Brain pericyte (primary cell): ENCODE measurements around the gene CEPT1.

Experiments used
- DNase-seq: peaks from one replicate; pipeline ENCODE4 v3.0.0-alpha.2; 2012; ENCODE audit warnings: low read depth, low spot score

The CEPT1 gene

DNA sequence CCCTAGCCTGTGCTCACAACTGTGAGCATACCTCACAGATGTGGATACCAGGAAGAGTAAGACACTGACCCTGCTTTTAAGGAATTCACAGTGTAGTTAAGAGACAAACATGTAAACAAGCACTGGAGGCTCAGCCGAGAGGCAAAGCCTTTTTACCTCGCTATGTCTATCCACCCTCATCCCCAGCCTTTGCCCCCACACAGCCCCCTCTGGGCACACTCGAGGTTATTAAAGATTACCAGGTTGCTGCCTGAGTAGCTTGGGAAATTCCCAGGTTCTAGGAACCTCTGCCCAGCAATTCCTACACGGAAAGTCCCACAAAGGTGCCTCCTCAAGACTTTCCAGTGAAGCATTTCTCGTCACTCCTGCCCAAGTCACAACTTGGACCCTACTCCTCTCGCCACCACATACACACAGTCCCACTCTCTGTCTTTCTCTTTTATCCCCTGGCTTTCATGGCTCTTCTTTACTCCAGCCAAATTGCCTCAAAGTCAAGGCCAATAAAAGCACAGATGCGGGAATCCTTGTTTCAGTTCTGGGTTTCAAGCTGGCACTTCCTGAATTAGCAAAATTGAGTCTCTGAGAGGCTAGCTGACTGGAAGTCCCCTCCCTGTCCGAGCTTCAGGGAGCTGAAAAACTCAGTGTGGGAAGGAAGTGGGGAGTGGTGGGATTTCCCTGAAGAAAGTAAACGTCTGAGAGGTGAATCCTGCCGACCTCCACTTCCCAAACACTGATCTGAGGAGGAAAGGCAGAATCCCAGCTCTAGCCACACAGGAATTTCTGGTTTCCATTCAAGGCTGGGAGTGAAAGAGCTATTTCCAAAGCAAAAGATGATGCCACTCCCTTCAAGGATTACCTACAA lies 52.9 kb downstream of the CEPT1 start:
- no peak for DNase-seq

DNA sequence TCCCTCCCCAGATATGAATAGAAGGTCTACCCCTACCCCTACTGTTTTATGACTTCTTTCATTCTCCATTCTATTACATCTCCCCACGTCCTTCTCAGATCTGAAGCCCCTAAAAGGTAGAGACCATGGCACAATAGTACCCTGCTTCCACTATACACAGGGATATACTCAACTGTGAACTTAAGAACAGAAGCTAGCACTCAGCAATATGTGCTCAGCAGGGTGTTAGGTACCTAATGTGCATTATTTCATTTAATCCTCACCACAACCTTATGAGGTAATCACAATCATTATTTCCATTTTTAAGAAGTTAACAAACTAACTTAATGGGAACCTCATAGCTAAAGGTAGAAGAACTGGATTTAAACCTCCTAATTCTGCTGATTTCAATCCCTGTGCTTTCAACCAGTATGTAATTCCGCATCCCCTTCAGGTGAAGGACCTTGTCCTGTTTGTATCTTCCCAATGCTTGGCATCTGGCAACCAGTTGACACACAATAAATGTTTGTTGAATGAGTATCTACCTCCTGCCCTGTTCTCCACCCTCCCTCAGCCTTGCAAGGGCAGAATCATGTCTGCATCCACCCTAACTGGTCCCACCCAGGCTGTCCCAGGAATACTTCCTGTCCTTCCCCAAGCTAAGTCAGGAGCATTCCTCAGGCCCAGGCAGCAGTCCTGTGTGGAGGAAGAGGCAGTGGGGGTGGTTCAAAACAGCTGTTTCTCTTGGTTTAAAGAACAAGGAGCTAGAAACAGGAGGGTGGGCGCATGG lies 53.9 kb downstream of the CEPT1 start:
- no peak for DNase-seq

DNA sequence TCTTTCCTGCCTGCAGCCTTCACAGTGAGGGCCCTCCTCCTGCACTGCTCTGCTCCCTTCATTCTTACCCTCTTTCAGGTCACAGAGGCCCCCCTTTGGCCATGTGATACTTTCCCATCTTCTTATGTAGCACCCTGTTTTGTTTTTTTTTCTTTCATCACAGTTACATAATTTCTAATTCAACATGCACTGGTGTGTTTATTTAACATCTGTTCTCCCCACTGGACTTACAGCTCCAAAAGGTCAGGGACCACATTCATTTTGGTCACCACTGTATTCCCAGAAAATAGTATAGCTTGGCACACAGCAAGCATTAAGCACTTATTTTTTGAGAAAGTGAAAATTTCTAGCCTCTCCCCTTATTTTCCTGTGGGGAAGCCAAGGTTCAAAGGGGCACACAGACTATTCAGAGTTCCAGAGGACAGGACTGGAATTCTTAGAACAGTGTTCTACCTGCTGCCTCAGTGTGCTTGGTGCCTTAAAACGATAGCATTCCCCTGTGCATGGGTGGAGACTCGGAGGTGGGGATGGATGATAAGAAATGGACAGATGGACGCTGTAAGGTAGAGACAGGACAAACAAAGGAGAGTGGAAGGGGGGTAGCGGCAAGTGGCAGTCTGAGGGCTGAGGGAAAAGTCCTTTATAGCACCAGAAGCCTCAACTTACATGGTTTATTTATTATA lies 55.1 kb downstream of the CEPT1 start:
- DNase-seq, result peak; percentile 17

DNA sequence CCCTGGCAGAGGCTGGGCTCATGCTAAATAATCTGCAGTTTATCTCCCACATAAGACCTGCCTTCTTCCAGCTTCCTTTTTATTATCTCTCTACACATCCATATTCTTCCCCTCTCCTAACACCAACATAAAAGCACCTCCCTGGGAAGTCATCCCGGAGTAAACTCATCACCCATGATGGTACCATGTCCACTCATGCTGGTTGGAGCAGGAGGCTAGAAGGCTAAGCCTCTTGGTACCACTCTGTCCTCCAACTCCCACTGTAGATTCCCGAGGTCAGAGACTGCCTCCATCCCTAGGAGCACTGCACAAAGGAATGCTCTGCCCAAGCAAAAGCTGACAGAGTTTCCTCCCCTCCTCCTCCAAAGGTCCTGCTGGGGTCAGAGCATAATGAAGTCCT lies 56.2 kb downstream of the CEPT1 start:
- no peak for DNase-seq

DNA sequence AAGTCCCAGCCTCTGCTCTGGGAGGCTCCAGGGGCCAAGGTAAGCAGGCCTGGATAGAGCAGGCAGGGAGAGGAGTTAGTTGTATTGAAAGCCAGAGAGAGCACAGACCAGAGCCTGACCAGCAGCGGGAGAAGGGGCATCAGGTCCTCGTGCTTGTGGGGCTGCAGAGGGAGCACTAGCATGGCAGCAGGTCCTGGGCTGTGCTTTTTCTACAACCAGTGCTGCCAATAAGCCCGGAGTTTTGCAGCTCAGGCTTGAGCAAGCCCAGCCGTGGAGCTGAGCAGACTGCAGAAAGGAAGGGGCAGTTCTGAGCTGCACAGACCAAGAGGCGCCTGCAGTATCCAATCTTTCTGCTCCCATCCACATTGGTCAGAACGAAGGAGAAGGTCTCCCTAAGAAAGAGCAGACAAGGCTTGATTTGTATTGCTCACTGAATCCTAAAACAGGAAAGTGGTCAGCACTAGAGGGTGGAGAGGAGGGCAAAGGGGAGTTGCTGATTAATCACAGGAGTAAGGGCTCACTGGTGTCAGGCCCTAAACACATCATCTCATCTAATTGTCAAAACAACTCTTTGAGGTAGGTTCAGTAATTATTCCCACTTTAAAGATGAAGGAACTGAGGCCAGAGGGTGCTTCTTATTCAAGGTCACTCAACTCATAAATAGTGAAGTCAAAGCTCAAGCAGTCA lies 57.7 kb downstream of the CEPT1 start:
- no peak for DNase-seq

DNA sequence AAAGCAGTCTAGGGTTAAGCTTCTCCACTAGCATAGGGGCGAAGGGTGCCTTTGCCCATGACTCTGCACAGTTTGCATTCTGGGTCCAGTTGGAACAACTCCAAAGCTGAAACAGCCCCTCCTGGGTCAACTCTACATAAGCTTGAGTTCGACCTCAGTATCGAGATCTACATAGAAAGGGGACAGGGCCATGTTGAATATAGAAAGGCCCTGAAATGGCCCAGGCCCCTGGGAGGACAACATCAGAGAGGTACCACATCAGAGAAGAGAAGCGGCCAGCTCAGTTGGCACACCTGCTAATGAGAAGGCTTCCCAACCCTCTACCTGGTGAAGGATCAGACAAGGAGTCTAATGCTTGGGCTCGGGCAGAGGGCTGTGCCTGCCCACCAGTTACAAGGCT lies 58.8 kb downstream of the CEPT1 start:
- DNase-seq, result no peak

DNA sequence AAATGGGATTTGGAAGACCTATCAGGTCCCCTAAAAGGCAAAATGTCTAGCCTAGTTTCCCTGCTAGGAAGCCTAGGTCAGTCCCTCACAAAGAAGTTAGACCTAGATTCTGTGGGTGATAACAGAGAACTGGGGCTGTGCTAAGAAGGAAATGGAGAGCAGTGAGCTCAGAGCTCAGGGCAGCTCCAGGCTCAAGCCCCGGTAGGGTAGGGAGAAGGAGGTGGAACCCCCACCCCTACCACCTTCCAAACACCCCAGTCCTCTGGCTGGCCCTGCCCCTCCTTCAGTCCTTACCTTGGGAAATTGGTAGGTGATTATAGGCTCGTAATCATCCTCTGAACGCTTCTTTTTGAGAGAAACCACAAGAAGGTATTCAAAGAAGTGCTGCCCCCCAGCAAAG lies 59.3 kb downstream of the CEPT1 start:
- DNase-seq, result no peak

DNA sequence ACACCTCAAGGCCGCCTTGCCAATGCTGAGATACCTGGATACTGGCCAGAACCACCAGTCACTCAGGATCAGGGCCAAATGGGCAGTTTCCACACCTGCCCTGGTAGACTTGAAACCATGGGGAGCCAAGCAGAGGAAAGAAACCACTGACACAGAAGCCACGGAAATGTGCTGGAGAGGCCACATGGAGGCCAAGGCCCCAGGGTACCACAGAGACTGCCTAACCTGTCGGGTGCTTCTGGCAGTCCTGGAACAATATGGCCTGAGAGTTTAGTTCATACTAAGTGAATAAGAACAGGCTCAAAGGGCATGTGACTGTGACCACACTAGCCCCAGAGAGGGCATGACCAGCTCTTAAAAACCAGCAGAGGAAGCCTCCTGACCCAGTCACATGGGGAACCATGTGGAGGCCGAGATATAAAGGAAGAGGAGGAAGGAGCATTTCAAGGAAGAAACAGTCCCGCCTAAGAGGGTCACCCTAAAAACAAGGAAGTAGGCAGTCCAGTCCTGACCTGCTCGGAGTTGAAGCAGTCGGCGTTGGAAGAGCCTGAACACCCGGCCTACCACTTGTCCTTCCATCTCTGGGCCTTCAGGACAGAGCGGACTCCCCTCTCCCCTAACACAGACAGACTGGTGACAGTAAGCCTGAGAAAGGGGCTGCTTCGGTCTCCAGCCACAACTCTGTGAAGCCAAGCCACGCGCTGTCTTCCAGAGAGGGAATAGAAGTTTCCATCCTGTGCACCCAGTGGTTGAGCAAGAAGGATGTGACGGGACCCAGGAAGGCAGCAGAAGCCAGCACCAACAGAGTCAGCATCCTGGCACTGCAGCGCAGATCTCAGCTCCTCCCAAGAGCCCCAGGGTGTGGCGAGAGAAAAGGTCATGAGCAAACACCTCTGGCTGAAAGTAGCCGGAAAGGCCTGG lies 60.1 kb downstream of the CEPT1 start, which contains the start of gene DENND2D:
TSS of gene DENND2D (minus strand) at position 766 of the 921 bp plus-strand sequence. CDS start at position 579, 187 bp downstream.
- DNase-seq, result no peak

DNA sequence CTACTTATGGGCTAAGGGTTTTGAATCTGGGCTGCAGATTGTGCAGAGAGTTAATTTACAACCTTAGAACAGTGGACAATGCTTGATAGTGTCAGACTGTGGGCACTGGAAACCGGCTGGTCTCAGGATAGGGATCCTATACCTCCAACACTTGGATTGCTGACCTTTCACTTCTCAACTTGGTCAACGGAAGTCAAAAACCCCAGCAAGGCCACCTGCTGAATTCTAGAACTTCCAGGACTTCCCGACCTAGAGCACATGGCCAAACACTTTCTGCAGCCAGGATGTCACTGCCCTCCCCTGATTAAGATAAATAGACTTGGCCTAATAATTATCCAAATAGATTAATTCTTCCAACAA lies 60.8 kb downstream of the CEPT1 start:
- DNase-seq, result no peak

DNA sequence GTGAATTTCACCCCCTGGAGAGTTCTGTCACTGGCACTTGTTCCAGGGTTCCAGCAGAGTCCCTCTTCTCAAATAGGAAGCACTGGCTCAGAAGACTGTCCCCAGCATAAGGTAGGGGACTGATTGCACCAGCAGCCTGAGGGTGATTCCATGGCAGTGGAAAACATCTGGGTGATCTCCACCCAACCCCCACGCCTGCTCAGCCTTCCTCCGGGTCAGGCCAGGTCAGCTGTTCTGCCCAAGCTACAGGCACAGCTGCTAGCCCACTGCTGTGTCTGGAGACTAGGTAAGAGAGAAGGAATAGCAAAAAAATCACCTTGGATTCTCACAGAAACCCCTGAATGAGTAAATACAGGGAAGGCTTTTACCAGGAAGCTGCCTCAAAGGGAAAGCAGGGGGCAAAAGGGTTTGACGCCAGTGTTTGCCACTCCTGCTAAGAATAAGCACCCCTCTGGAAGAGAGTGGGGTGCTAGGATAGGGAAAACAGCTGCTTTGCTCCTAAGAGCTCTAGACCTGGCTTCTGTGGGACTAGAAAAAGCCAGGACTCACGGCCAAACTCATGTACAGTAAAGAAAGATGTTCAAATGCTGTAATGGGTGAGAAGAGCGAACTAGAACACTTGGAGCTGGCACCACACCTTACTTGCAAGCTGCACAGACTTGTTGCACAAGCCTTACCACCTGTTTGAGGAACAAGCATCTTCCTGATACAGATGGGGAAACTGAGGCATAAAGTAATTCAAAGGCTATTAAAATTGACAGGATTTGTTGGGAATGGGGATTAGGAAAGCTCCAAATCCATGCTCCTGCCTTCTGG lies 61.5 kb downstream of the CEPT1 start:
- DNase-seq, result no peak

DNA sequence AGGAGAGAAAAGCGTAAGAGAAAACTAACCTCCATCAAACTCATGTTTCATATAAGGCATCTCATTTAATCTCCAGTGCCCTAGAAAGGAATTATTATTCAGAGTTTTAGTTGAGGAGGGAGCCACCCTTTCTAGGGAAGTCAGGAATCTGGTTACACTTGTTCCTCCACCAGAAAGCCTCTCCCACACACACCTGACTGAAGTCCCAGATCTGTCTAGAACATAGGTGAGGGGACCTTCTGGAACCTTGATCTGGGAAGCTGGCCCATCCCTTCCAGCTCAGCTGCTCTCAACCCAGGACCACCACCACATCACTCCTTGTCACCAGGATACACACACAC lies 62.3 kb downstream of the CEPT1 start:
- no peak for DNase-seq

DNA sequence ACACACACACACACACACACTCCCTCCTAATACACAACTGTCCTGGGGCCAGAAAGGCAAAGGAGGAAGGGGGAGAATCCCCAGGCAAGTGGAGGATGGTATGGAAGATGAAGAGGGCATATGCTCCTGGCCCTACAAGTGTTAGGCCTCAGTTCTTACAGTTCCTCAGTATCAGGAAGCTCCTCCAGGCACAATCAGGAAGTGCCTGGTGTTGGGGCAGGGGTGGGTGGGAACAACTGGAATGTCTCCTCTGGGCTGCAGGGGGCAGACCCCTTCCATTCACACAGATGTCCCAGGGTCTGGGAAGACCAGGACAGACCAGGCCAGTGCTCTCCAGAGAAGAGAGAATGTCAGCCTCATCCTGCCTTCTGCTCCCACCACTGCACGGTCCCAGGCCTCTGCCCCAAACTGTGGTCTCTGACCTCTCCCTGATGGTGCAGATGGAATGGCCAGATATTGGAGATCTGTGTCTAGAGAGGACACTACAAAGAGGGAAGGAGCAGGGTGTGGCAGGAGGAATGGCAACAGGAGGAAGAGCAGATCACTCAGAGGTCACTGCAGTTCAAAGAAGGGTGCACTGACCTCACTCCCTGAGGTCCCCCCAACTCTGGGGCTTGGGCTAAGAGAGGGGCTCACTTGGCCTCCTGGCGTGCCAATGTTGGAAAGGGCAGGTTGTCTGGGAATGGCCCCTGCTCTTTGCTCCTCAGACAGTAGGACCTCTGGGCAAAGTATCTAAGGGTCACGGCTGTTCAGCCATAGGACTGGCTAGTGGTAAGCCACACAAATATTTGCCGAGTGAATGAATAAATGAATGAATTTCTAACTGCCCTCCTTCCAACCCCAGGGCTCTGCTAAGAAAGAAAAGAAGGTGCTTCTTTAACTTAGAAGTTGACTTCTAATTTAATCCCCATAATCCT lies 62.9 kb downstream of the CEPT1 start:
- DNase-seq, result no peak

DNA sequence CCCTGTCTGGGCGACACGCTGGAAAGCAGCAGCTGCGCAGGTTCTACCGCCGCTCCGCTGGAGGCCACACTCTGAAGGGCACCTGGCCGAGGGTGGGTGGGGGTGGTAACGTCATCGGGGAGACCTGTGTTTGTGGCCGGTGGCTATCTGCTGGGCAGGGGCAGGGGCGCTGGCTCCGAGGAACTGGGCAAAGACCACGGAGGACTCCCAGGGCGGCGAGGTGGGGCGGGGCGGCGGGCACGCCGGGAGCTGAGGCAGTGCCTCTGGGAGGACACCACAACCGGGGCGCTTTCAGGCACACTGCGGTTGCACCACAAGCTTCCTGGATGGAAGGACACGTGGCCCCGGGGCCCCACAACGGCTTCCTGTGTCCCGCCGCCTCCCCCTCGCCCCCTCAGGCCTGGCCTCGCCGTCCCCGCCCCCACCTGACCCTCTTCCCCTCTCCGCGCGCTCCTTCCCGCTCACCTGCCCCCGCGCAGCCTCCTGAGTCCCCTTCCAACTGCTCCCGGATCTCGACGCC lies 63.7 kb downstream of the CEPT1 start:
- DNase-seq, result no peak

DNA sequence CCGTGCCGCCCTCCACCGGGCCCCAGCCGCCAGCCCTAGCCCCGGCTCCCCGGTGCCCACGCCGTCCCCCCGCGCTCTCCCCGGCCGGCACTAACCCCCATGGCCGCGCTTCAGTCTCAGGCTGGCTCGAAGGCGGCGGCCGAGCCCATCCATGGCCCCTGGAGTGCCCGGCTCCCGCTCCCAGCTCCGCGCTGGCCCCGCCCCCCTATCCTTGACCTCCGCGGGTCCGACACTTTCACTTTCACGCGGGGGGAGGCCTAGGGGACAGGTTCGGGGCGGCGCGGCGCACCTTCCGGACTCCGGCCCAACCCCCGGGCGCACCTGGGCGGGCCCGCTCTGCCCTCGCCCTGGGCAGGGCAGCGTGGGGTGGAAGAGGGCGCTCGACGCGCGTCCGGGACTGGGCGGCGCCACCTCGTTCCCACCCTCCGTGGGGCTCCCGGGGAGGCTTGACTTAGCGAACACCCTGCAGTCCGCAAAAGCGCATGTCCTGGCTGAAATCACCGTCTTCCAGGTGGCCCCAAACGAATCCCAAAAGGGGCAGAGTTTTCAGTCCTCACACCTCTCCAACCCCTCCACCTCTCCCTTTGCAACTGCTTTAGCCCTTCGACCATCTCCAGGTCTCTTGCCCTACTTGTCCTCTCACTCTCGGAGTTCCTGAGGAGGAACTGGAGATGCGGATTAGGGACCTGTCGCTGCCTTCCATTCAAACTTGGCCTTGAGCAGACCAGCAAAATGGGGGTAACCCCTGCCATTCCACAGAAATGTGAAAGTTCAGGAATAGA lies 64.4 kb downstream of the CEPT1 start:
- no peak for DNase-seq

DNA sequence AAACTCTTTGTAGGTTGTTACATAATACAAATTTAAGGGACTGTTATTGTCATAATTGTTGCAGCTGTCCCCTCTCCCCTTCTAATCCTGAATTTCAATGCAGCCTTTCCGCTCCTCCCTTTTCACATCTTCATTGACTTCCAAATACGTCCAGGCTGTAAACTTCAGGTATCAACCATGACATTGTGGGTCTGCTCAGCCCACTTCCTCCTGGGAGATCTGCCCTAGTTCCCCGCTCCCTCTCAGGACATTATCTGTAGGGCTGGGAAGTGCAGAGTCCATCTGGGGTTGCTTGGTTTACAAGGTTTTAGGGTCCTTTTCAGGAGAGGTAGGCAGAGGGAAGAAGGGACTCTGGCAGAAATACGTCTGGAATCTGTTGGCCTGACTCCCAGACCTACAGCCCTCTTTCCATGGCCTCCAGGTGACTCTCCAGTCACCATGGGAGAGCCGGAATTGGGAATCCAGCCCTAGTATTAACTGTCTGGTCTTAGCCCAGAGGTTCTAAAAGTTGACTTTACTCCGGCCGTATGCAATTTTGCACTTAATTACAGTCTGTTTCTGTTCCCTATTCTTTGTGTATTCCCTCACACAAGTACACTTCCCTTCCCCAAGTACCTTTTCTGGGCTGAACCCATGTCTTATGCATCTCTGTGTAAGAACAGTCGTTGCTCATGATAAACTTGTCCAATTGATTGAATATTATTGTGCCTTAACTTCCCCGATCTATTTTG lies 65.1 kb downstream of the CEPT1 start:
- DNase-seq, result no peak

DNA sequence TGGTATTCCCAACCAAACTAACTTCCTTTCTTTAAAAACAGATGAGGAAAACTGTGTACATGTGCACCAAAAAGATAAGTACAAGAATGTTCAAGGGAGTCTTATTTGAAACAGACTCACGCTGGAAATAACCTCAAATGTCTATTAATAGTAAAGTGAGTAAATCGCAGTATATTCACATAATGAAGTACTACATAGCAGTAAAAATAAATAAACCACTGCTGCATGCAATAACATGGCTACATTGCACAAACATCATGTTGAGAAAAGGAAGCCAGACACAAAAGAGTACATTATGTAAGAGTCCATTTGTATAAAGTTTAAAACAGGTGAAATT lies 65.7 kb downstream of the CEPT1 start:
- no peak for DNase-seq

DNA sequence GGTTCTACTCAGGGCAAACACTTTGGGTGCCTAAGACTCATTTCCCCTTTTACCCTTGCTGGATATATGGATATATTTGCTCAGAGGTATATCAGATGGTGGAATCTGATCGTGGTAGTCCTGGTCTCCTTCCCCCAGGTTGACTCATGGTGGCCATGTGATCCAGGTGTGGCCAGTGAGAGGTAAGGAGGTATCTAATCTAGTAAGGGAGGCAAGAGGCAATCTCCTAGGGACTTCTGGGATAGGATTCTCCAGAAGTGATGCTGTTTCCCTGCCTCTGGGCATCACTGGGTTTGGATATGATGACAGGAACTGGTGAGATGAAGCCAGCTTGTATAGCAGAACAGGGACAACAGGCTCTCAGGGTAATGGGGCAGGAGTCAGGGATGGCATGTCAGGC lies 68.9 kb downstream of the CEPT1 start:
- DNase-seq, result no peak
